ENCODE measurements around the gene C16orf95.

Gene C16orf95

GRCh38 chr16:87359121-87359520 is 41.9 kb upstream of the C16orf95 start:
- no peak overlapping the region for H3K9ac ChIP-seq (ENCODE audit: low read length in 5 of 5)
- peaks cover 0 to 66% (median 59%) of the 10 kb centered on the region in 5 donors for H3K36me3 ChIP-seq (ENCODE audit: control insufficient read depth in 5 of 5, insufficient read depth in 5 of 5, low read length in 5 of 5)

GRCh38 chr16:87358696-87359095 is 41.5 kb upstream of the C16orf95 start:
- Histone ChIP-seq H3K27me3 (ENCODE audit: control insufficient read depth in 5 of 5, insufficient read depth in 4 of 5, low read length in 5 of 5) (no peaks in the 10 kb centered on the region), H3K36me3 (ENCODE audit: control insufficient read depth in 5 of 5, insufficient read depth in 5 of 5, low read length in 5 of 5) (peaks cover 0 to 66% (median 57%) of the 10 kb centered on the region in 5 donors), H3K9ac (ENCODE audit: low read length in 5 of 5) (no peak overlapping the region)

More at GRCh38 chr16:87359121-87359520, 41.9 kb upstream of the C16orf95 start:
- H3K9me3 ChIP-seq (ENCODE audit: control insufficient read depth in 5 of 5, low read length in 5 of 5), result no peaks in the 10 kb centered on the region
- H3K4me3 ChIP-seq (ENCODE audit: low read depth in 1 of 5, low read length in 5 of 5), result no peak overlapping the region
- H3K27ac ChIP-seq (ENCODE audit: low read depth, low read length), result no peak overlapping the region
- peaks cover 0 to 9% (median 3%) of the 10 kb centered on the region in 5 donors for H3K4me1 ChIP-seq (ENCODE audit: control insufficient read depth in 5 of 5, insufficient read depth in 5 of 5, low read length in 5 of 5)
- no peaks in the 10 kb centered on the region for H3K27me3 ChIP-seq (ENCODE audit: control insufficient read depth in 5 of 5, insufficient read depth in 4 of 5, low read length in 5 of 5)

GRCh38 chr16:87358250-87358649 is 41.1 kb upstream of the C16orf95 start:
- Histone ChIP-seq H3K4me1 (ENCODE audit: control insufficient read depth in 5 of 5, insufficient read depth in 5 of 5, low read length in 5 of 5) (peaks cover 0 to under 1% (median 0%) of the 10 kb centered on the region in 5 donors), H3K27me3 (ENCODE audit: control insufficient read depth in 5 of 5, insufficient read depth in 4 of 5, low read length in 5 of 5) (no peaks in the 10 kb centered on the region), H3K9me3 (ENCODE audit: control insufficient read depth in 5 of 5, low read length in 5 of 5) (no peaks in the 10 kb centered on the region), H3K9ac (ENCODE audit: low read length in 5 of 5) (no peak overlapping the region), H3K36me3 (ENCODE audit: control insufficient read depth in 5 of 5, insufficient read depth in 5 of 5, low read length in 5 of 5) (peaks cover 0 to 71% (median 59%) of the 10 kb centered on the region in 5 donors), H3K27ac (ENCODE audit: low read depth, low read length) (no peak overlapping the region), H3K4me3 (ENCODE audit: low read depth in 1 of 5, low read length in 5 of 5) (no peak overlapping the region)

More at GRCh38 chr16:87358696-87359095, 41.5 kb upstream of the C16orf95 start:
- Histone ChIP-seq H3K4me1 (ENCODE audit: control insufficient read depth in 5 of 5, insufficient read depth in 5 of 5, low read length in 5 of 5) (peaks cover 0 to 5% (median 0%) of the 10 kb centered on the region in 5 donors), H3K4me3 (ENCODE audit: low read depth in 1 of 5, low read length in 5 of 5) (no peak overlapping the region), H3K9me3 (ENCODE audit: control insufficient read depth in 5 of 5, low read length in 5 of 5) (no peaks in the 10 kb centered on the region), H3K27ac (ENCODE audit: low read depth, low read length) (no peak overlapping the region)

GRCh38 chr16:87356491-87356853 is 39.3 kb upstream of the C16orf95 start:
- Histone ChIP-seq H3K27me3 (ENCODE audit: control insufficient read depth in 5 of 5, insufficient read depth in 4 of 5, low read length in 5 of 5) (no peaks in the 10 kb centered on the region), H3K4me1 (ENCODE audit: control insufficient read depth in 5 of 5, insufficient read depth in 5 of 5, low read length in 5 of 5) (peaks cover 0 to under 1% (median 0%) of the 10 kb centered on the region in 5 donors), H3K36me3 (ENCODE audit: control insufficient read depth in 5 of 5, insufficient read depth in 5 of 5, low read length in 5 of 5) (peaks cover 0 to 67% (median 60%) of the 10 kb centered on the region in 5 donors), H3K4me3 (ENCODE audit: low read depth in 1 of 5, low read length in 5 of 5) (no peak overlapping the region), H3K9me3 (ENCODE audit: control insufficient read depth in 5 of 5, low read length in 5 of 5) (no peaks in the 10 kb centered on the region), H3K27ac (ENCODE audit: low read depth, low read length) (no peak overlapping the region), H3K9ac (ENCODE audit: low read length in 5 of 5) (no peak overlapping the region)

- Histone ChIP-seq H3K4me1 (ENCODE audit: control insufficient read depth in 5 of 5, insufficient read depth in 5 of 5, low read length in 5 of 5) (peaks cover 2 to 14% (median 11%) of the 10 kb centered on the region in 5 donors), H3K9me3 (ENCODE audit: control insufficient read depth in 5 of 5, low read length in 5 of 5) (no peaks in the 10 kb centered on the region)
Measured at GRCh38 chr16:87353613-87354012, 36.4 kb upstream of the C16orf95 start.

GRCh38 chr16:87352818-87353217 is 35.6 kb upstream of the C16orf95 start:
- no peaks in the 10 kb centered on the region for H3K9me3 ChIP-seq (ENCODE audit: control insufficient read depth in 5 of 5, low read length in 5 of 5)
- H3K27ac ChIP-seq (ENCODE audit: low read depth, low read length), result no peak overlapping the region
- H3K36me3 ChIP-seq (ENCODE audit: control insufficient read depth in 5 of 5, insufficient read depth in 5 of 5, low read length in 5 of 5), result peaks cover 0 to 43% (median 28%) of the 10 kb centered on the region in 5 donors
- no peak overlapping the region for H3K4me3 ChIP-seq (ENCODE audit: low read depth in 1 of 5, low read length in 5 of 5)
- H3K27me3 ChIP-seq (ENCODE audit: control insufficient read depth in 5 of 5, insufficient read depth in 4 of 5, low read length in 5 of 5), result no peaks in the 10 kb centered on the region
- peaks cover 2 to 14% (median 11%) of the 10 kb centered on the region in 5 donors for H3K4me1 ChIP-seq (ENCODE audit: control insufficient read depth in 5 of 5, insufficient read depth in 5 of 5, low read length in 5 of 5)
- no peak overlapping the region for H3K9ac ChIP-seq (ENCODE audit: low read length in 5 of 5)

More at GRCh38 chr16:87353613-87354012, 36.4 kb upstream of the C16orf95 start:
- Histone ChIP-seq H3K36me3 (ENCODE audit: control insufficient read depth in 5 of 5, insufficient read depth in 5 of 5, low read length in 5 of 5) (peaks cover 0 to 44% (median 34%) of the 10 kb centered on the region in 5 donors), H3K27me3 (ENCODE audit: control insufficient read depth in 5 of 5, insufficient read depth in 4 of 5, low read length in 5 of 5) (no peaks in the 10 kb centered on the region), H3K4me3 (ENCODE audit: low read depth in 1 of 5, low read length in 5 of 5) (no peak overlapping the region), H3K27ac (ENCODE audit: low read depth, low read length) (no peak overlapping the region), H3K9ac (ENCODE audit: low read length in 5 of 5) (no peak overlapping the region)

GRCh38 chr16:87351320-87351698 is 34.1 kb upstream of the C16orf95 start:
- Histone ChIP-seq H3K9ac (ENCODE audit: low read length in 5 of 5) (peak overlapping the region in 1 of 5 donors; percentile 3), H3K27ac (ENCODE audit: low read depth, low read length) (no peak overlapping the region), H3K9me3 (ENCODE audit: control insufficient read depth in 5 of 5, low read length in 5 of 5) (no peaks in the 10 kb centered on the region), H3K4me1 (ENCODE audit: control insufficient read depth in 5 of 5, insufficient read depth in 5 of 5, low read length in 5 of 5) (peaks cover 2 to 14% (median 11%) of the 10 kb centered on the region in 5 donors), H3K4me3 (ENCODE audit: low read depth in 1 of 5, low read length in 5 of 5) (no peak overlapping the region), H3K27me3 (ENCODE audit: control insufficient read depth in 5 of 5, insufficient read depth in 4 of 5, low read length in 5 of 5) (no peaks in the 10 kb centered on the region), H3K36me3 (ENCODE audit: control insufficient read depth in 5 of 5, insufficient read depth in 5 of 5, low read length in 5 of 5) (peaks cover 0 to 42% (median 30%) of the 10 kb centered on the region in 5 donors)

GRCh38 chr16:87350681-87351319 is 33.6 kb upstream of the C16orf95 start:
- H3K4me3 ChIP-seq (ENCODE audit: low read depth in 1 of 5, low read length in 5 of 5), result peak overlapping the region in 2 of 5 donors; percentile 3 to 45
- H3K27me3 ChIP-seq (ENCODE audit: control insufficient read depth in 5 of 5, insufficient read depth in 4 of 5, low read length in 5 of 5), result no peaks in the 10 kb centered on the region
- H3K4me1 ChIP-seq (ENCODE audit: control insufficient read depth in 5 of 5, insufficient read depth in 5 of 5, low read length in 5 of 5), result peaks cover 3 to 14% (median 11%) of the 10 kb centered on the region in 5 donors
- no peak overlapping the region for H3K27ac ChIP-seq (ENCODE audit: low read depth, low read length)
- H3K36me3 ChIP-seq (ENCODE audit: control insufficient read depth in 5 of 5, insufficient read depth in 5 of 5, low read length in 5 of 5), result peaks cover 0 to 45% (median 31%) of the 10 kb centered on the region in 5 donors
- peak overlapping the region in 1 of 5 donors; percentile 3 for H3K9ac ChIP-seq (ENCODE audit: low read length in 5 of 5)
- H3K9me3 ChIP-seq (ENCODE audit: control insufficient read depth in 5 of 5, low read length in 5 of 5), result no peaks in the 10 kb centered on the region

- no peaks in the 10 kb centered on the region for H3K9me3 ChIP-seq (ENCODE audit: control insufficient read depth in 5 of 5, low read length in 5 of 5)
- H3K9ac ChIP-seq (ENCODE audit: low read length in 5 of 5), result no peak overlapping the region
- peaks cover 4 to 19% (median 11%) of the 10 kb centered on the region in 5 donors for H3K4me1 ChIP-seq (ENCODE audit: control insufficient read depth in 5 of 5, insufficient read depth in 5 of 5, low read length in 5 of 5)
- peaks cover 0 to 44% (median 32%) of the 10 kb centered on the region in 5 donors for H3K36me3 ChIP-seq (ENCODE audit: control insufficient read depth in 5 of 5, insufficient read depth in 5 of 5, low read length in 5 of 5)
- no peak overlapping the region for H3K27ac ChIP-seq (ENCODE audit: low read depth, low read length)
- H3K27me3 ChIP-seq (ENCODE audit: control insufficient read depth in 5 of 5, insufficient read depth in 4 of 5, low read length in 5 of 5), result no peaks in the 10 kb centered on the region
- H3K4me3 ChIP-seq (ENCODE audit: low read depth in 1 of 5, low read length in 5 of 5), result no peak overlapping the region
Measured at GRCh38 chr16:87350031-87350430, 32.8 kb upstream of the C16orf95 start.

GRCh38 chr16:87348616-87349157 is 31.5 kb upstream of the C16orf95 start:
- Histone ChIP-seq H3K27me3 (ENCODE audit: control insufficient read depth in 5 of 5, insufficient read depth in 4 of 5, low read length in 5 of 5) (no peaks in the 10 kb centered on the region), H3K4me1 (ENCODE audit: control insufficient read depth in 5 of 5, insufficient read depth in 5 of 5, low read length in 5 of 5) (peaks cover 4 to 32% (median 21%) of the 10 kb centered on the region in 5 donors), H3K27ac (ENCODE audit: low read depth, low read length) (no peak overlapping the region), H3K4me3 (ENCODE audit: low read depth in 1 of 5, low read length in 5 of 5) (no peak overlapping the region), H3K36me3 (ENCODE audit: control insufficient read depth in 5 of 5, insufficient read depth in 5 of 5, low read length in 5 of 5) (peaks cover 0 to 45% (median 36%) of the 10 kb centered on the region in 5 donors), H3K9ac (ENCODE audit: low read length in 5 of 5) (no peak overlapping the region), H3K9me3 (ENCODE audit: control insufficient read depth in 5 of 5, low read length in 5 of 5) (no peaks in the 10 kb centered on the region)
